K562 (cell line): ENCODE measurements around the gene SZT2. TPM values are rescaled to one million over a fixed set of nuclear protein-coding genes. Genes with fewer than 3 reads are reported as not detected.
A peak's percentile ranks its signal among the peaks of the same experiment; 100 is the strongest.

ENCODE experiments used
- ATAC-seq: fragments of 200-7000 bp; cut with Tn5 transposase; 3 replicates; pipeline ENCODE4 v1.9.1; 2020; ENCODE audit warnings: moderate library complexity
- BruUV-seq: library from RNA; stranded (reverse); fragments of 400-500 nt; replicated peaks from 2 replicates; lab custom pipeline; 2021; lab: Mats Ljungman, UMichigan
- CTCF ChIA-PET: fragments of 300-600 bp; formaldehyde crosslinking; extraction: SDS; loops from one replicate; lab custom pipeline; 2021; ENCODE audit warnings: low intra/inter-chr PET ratio; lab: Yijun Ruan, JAX
- POLR2A ChIA-PET: fragments of 300-600, 350-650 bp; sonication (Branson Sonifier 250); formaldehyde crosslinking; extraction: SDS; loops from one replicate; lab custom pipeline; 2021; ENCODE audit warnings: antibody characterized with exemption, inconsistent platforms; lab: Yijun Ruan, JAX
- DNase-seq, 4 experiments: peaks; one replicate each; pipeline versions ENCODE4 v3.0.0 to v3.0.0-alpha.2; 2011 to 2018; ENCODE audit warnings: low spot score in 3 of 4, mixed read lengths in 3 of 4; ENCODE audit errors: extremely low read depth in 1 of 4
- FAIRE-seq: peaks from 2 replicates; lab custom pipeline; 2011; peaks lifted over from hg19 to GRCh38; lab: Jason Lieb, UNC
- H2AFZ ChIP-seq: 2 replicates; pipeline ENCODE4 v1.6.0; 2011; ENCODE audit warnings: low read depth, low read length, control low read depth, inconsistent platforms
- H3K27ac ChIP-seq: fragments of 200-600 bp; 3 replicates; pipeline ENCODE4 v1.8.0; 2011; ENCODE audit warnings: low read depth, mild to moderate bottlenecking, control low read depth, inconsistent platforms, low read length, moderate library complexity, mixed read lengths; ENCODE audit errors: extremely low read depth
- H3K27me3 ChIP-seq, 2 experiments: fragments of 300-600 bp in 1 of 2; 2 replicates in 1 of 2; 3 replicates in 1 of 2; pipeline versions ENCODE4 v1.6.0 to v1.8.0; 2011; ENCODE audit warnings: inconsistent platforms in 2 of 2, low read length in 2 of 2, mild to moderate bottlenecking in 1 of 2, mixed read lengths in 1 of 2, moderate library complexity in 1 of 2; ENCODE audit not compliant: control insufficient read depth in 2 of 2, insufficient read depth in 2 of 2
- H3K36me3 ChIP-seq: fragments of 300-600 bp; 3 replicates; pipeline ENCODE4 v1.8.0; 2011; ENCODE audit warnings: mild to moderate bottlenecking, low read length, inconsistent platforms; ENCODE audit not compliant: control insufficient read depth, insufficient read depth
- H3K4me1 ChIP-seq, 2 experiments: fragments of 200-600 bp in 1 of 2; replicated peaks in 1 of 2; 2 replicates in 1 of 2; 3 replicates in 1 of 2; pipeline versions ENCODE4 v1.5.1 to v1.8.0; 2011; ENCODE audit warnings: inconsistent platforms in 2 of 2, low read length in 2 of 2, mild to moderate bottlenecking in 1 of 2, mixed read lengths in 1 of 2, moderate library complexity in 1 of 2; ENCODE audit not compliant: control insufficient read depth in 2 of 2, insufficient read depth in 2 of 2
- H3K4me2 ChIP-seq: 2 replicates; pipeline ENCODE4 v1.6.1; 2011; ENCODE audit warnings: low read length, control low read depth, inconsistent platforms, mixed read lengths; ENCODE audit not compliant: insufficient read depth
- H3K4me3 ChIP-seq: fragments of 200-600 bp; sonication (generic), shearing (Covaris generic); 2 replicates; pipeline ENCODE4 v1.5.1; 2016; ENCODE audit warnings: control low read depth, inconsistent platforms
- H3K79me2 ChIP-seq: fragments of 200-600 bp; 3 replicates; pipeline ENCODE4 v1.8.0; 2011; ENCODE audit warnings: low read length, inconsistent platforms; ENCODE audit not compliant: control insufficient read depth, insufficient read depth
- H3K9ac ChIP-seq, 2 experiments: 2 replicates each; pipeline versions ENCODE4 v1.6.0 to v1.6.1; 2011; ENCODE audit warnings: low read depth in 2 of 2, low read length in 2 of 2, control low read depth in 1 of 2, inconsistent platforms in 1 of 2, mild to moderate bottlenecking in 1 of 2, mixed read lengths in 1 of 2; ENCODE audit not compliant: insufficient read depth in 1 of 2
- H3K9me1 ChIP-seq: one replicate; pipeline ENCODE4 v1.6.0; 2011; ENCODE audit warnings: inconsistent platforms, mild to moderate bottlenecking, low read length, moderate library complexity; ENCODE audit not compliant: control insufficient read depth, insufficient read depth
- H3K9me3 ChIP-seq: replicated peaks from 2 replicates; pipeline ENCODE4 v1.5.1; 2011; ENCODE audit warnings: low read depth, low read length, inconsistent platforms; ENCODE audit not compliant: control insufficient read depth, insufficient read depth
- H4K20me1 ChIP-seq: replicated peaks from 2 replicates; pipeline ENCODE4 v1.6.1; 2011; ENCODE audit warnings: low read length, inconsistent platforms, mixed read lengths; ENCODE audit not compliant: control insufficient read depth, insufficient read depth
- NELFE ChIP-seq: IDR thresholded peaks from 2 replicates; pipeline ENCODE4 v1.6.1; 2011; ENCODE audit warnings: mild to moderate bottlenecking; ENCODE audit not compliant: insufficient read depth, insufficient read length
- RERE ChIP-seq: sonication (generic); formaldehyde crosslinking; IDR thresholded peaks from 2 replicates; pipeline ENCODE4 v1.8.0; 2023; ENCODE audit warnings: missing genetic modification reagents, mild to moderate bottlenecking, borderline replicate concordance
- ZNF740 ChIP-seq, 3 experiments: fragments of 200-800 bp in 1 of 3; sonication (Bioruptor generic) in 1 of 3; sonication (generic) in 1 of 3; formaldehyde crosslinking in 1 of 3; IDR thresholded peaks; 2 replicates each; pipeline versions ENCODE4 v1.6.1 to v1.8.0; 2016 to 2022; ENCODE audit warnings: mild to moderate bottlenecking in 2 of 3, missing compliant biosample characterization in 2 of 3, missing genetic modification characterization in 2 of 3, missing genetic modification reagents in 1 of 3
- WGBS: fragments of 100-300 bp; shearing (Covaris generic); methylation state at CpG from one replicate; pipeline ENCODE4 v1.1.6; 2016; ENCODE audit warnings: low coverage, mixed read lengths; ENCODE audit not compliant: insufficient coverage; ENCODE audit errors: missing lambda C conversion rate; 5-methylcytosine and 5-hydroxymethylcytosine counted together
- in situ Hi-C: fragments of 300-500 bp; cut with MboI; formaldehyde crosslinking; loops from 4 replicates; pipeline ENCODE4 v1.15.0; 2018; ENCODE audit warnings: inconsistent platforms, mixed read lengths
- intact Hi-C: fragments of 100-400 bp; cut with micrococcal nuclease; formaldehyde crosslinking; loops from 2 replicates; pipeline ENCODE4 v1.14.2; 2022
- polyA plus RNA-seq, 8 experiments: library from polyadenylated mRNA; depleted of rRNA in 4 of 8; stranded (reverse) in 5 of 8; unstranded in 3 of 8; fragments of >200 nt; fragmentation: Nextera tagmentation in 2 of 8; fragmentation: Illumina TruSeq in 1 of 8; extraction: Ambion mirVana in 2 of 8; extraction: Trizol in 1 of 8; gene quantifications; 2 replicates each; pipeline versions ENCODE4 v1.2.1 to v1.2.3, GENCODE V29; 2011 to 2014; ENCODE audit warnings: inconsistent platforms in 1 of 8, missing spikeins in 1 of 8
- total RNA-seq, 7 experiments: library from RNA; depleted of rRNA in 6 of 7; stranded (reverse); fragments of >200 nt in 6 of 7; fragmentation: Illumina TruSeq in 2 of 7; extraction: Trizol in 2 of 7; gene quantifications; 2 replicates each; pipeline versions ENCODE4 v1.2.1 to v1.2.3, GENCODE V29; 2011 to 2021; ENCODE audit warnings: low replicate concordance in 1 of 7

Gene SZT2
- total and polyA plus RNA-seq, 9 of the 15 experiments (the other 6 are each of a cell fraction or from before 2014, with no cell fraction given): 0.88 to 31.0 (median 12.8) TPM

- ATAC-seq: no peak
- POLR2A ChIA-PET: interaction anchor here (0.7 to 1.1 kb wide), 4 partner anchors 10 to 315 kb away, joined by 3 to 5 read pairs (median 4); no protein-coding TSS in a partner anchor
- intact Hi-C loops: no loop called here
- H3K36me3 ChIP-seq: no peaks in the 10 kb centered on the region
- no peak overlapping the region for H2AFZ ChIP-seq
- H3K9me1 ChIP-seq: no peaks in the 10 kb centered on the region
- BruUV-seq: no TSS peak
- CTCF ChIA-PET: no interaction called here
- no peaks in the 10 kb centered on the region for H3K27me3 ChIP-seq
- H3K27ac ChIP-seq: no peak overlapping the region
- in situ Hi-C loops: no loop called here
- no peak overlapping the region for H3K4me3 ChIP-seq
- H3K9ac ChIP-seq: peak overlapping the region in 1 of 2 experiments; percentile 46; a peak in 2 of 4 replicates
- TF ChIP-seq NELFE: no peak
- TF ChIP-seq ZNF740 (CRISPR knock-in tag; IDR thresholded peaks at IDR 0.05): 0 out of 2 replicates have a peak, but pooled peaks have one; percentile 19
- TF ChIP-seq ZNF740 (tag; IDR thresholded peaks at IDR 0.05): no peak
- TF ChIP-seq RERE (CRISPR knock-in tag): no peak
- no peak overlapping the region for H3K4me2 ChIP-seq
- DNase-seq: no peak
- WGBS: 46% methylated on average over 2 of the region's 2 CpGs
- no peaks in the 10 kb centered on the region for H3K9me3 ChIP-seq
- FAIRE-seq: no peak
- no peaks in the 10 kb centered on the region for H3K79me2 ChIP-seq
- H4K20me1 ChIP-seq: no peaks in the 10 kb centered on the region
- H3K4me1 ChIP-seq: peaks cover 0 to 13% of the 10 kb centered on the region in 2 experiments; a peak in 3 of 5 replicates
These were observed 37.4 kb upstream of the SZT2 start for GRCh38 chr1:43352351-43352705.
